Nephron progenitor cell (in vitro differentiated cells): ENCODE data around the gene OSTN.

Source experiments
- DNase-seq: peaks from one replicate; pipeline ENCODE4 v3.0.0; 2021
- H3K27ac Mint-ChIP-seq: 2 replicates; pipeline ENCODE4 v1.8.0; 2021; ENCODE audit warnings: mild to moderate bottlenecking, moderate library complexity, mixed read lengths
- H3K27me3 Mint-ChIP-seq: 2 replicates; pipeline ENCODE4 v1.8.0; 2021; ENCODE audit warnings: mild to moderate bottlenecking, low read depth, mixed read lengths; ENCODE audit not compliant: poor library complexity
- H3K36me3 Mint-ChIP-seq: 2 replicates; pipeline ENCODE4 v1.8.0; 2021; ENCODE audit warnings: low read depth, mixed read lengths
- H3K4me1 Mint-ChIP-seq: 2 replicates; pipeline ENCODE4 v1.8.0; 2021; ENCODE audit warnings: mixed read lengths
- H3K4me3 Mint-ChIP-seq: 2 replicates; pipeline ENCODE4 v1.8.0; 2021; ENCODE audit warnings: mild to moderate bottlenecking, moderate library complexity, mixed read lengths
- H3K9me3 Mint-ChIP-seq: 2 replicates; pipeline ENCODE4 v1.8.0; 2021; ENCODE audit warnings: mild to moderate bottlenecking, moderate library complexity, mixed read lengths
- TF ChIP-seq, protein P1 (sequence below): fragments of 200-600 bp; sonication (generic); IDR thresholded peaks from 2 replicates; pipeline ENCODE4 v1.5.0; 2021; ENCODE audit warnings: antibody characterized with exemption

OSTN gene

DNA sequence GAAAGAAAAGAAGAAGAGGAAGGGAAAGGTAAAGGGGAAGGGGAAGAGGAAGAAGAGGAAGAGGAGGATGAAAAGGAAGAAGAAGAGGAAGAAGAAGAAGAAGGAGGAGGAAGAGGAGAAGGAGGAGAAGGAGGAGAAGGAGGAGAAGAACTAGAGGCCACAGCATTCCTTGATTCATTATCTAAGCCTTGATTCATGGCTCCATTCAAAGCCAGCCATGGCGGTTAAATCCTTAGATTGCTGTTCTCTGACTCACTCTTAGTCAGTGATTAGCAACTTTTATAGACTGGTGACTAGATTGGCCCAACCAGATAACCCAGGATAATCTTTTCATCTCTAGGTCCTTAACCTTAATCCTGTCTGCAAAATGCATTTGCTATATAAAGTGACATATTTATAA is 47.6 kb downstream of the OSTN start:
- DNase-seq = no peak
- H3K27ac Mint-ChIP-seq = no peak overlapping the region
- H3K27me3 Mint-ChIP-seq = peaks cover 4% of the 10 kb centered on the region
- no peaks in the 10 kb centered on the region for H3K36me3 Mint-ChIP-seq
- TF ChIP-seq, protein P1, sequence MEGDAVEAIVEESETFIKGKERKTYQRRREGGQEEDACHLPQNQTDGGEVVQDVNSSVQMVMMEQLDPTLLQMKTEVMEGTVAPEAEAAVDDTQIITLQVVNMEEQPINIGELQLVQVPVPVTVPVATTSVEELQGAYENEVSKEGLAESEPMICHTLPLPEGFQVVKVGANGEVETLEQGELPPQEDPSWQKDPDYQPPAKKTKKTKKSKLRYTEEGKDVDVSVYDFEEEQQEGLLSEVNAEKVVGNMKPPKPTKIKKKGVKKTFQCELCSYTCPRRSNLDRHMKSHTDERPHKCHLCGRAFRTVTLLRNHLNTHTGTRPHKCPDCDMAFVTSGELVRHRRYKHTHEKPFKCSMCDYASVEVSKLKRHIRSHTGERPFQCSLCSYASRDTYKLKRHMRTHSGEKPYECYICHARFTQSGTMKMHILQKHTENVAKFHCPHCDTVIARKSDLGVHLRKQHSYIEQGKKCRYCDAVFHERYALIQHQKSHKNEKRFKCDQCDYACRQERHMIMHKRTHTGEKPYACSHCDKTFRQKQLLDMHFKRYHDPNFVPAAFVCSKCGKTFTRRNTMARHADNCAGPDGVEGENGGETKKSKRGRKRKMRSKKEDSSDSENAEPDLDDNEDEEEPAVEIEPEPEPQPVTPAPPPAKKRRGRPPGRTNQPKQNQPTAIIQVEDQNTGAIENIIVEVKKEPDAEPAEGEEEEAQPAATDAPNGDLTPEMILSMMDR = no peak
- H3K9me3 Mint-ChIP-seq = no peaks in the 10 kb centered on the region
- no peak overlapping the region for H3K4me3 Mint-ChIP-seq
- no peaks in the 10 kb centered on the region for H3K4me1 Mint-ChIP-seq

DNA sequence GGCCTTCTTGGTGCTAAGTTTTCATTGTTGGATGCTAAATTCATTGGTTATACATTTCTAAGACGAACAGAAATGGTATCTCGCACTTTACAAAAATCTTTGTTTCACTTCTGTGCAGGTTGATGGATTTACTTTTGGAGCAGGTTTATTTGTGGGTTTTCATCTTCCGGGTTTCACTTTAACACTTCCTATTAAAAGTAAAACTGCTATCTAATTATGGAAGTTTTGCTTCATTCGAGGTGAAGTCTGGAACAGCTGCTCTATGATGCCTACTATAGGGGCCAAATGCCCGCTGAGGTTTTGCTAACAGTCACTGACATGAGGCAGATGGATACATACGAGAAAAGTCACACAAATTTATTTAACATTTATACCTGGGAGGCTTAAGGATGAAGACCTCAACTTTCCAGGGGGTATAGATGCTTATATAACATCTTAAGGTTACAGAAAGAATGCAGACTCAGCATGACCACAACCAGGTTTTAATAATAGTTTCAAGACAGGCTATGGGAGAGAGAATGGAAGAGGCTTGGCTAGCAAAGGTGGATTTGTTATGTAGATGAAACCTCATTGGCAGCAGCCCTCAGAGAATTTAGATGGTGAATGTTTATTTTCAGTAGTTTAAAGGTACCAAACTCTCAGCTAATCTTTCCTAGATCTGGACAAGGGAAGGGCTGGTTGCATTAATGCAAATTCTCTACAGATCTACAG is 54.2 kb downstream of the OSTN start:
- H3K4me3 Mint-ChIP-seq = no peak overlapping the region
- H3K27me3 Mint-ChIP-seq = no peaks in the 10 kb centered on the region

DNA sequence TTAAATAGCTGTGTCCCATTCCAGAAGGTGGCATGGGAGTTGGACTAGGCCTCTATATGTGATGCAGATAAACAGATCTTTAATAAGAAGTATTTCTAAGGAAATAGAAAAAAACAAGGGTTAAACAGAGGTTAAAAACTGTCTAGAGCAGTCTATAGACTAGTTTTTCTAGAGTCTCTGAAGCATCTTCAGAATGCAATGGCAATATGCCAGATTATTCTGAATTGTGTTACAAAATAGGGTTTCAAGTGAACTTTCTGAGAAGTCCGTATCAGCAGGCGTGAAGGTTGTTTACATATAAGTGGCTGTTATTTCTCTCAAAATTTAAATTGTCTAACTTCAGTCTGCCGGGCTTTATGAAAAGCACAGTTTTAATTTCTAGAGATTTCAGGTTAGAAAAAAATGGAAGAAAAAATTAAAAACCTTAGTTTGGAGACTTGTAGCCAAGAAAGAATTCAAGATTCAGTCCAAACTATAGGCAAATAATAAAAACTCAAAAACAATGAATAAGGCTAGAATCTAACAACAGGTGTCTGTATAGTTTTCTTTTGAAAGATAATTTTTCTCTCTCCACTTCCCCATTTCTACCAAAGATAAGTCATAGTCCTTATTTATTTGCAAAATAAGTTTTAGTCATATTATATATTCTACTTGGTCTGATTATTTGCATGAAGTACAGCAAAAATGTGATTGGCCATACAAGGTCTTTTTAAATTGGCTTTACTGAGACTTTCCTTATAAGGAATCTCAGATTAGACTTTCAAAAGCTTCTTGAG is 55.2 kb downstream of the OSTN start:
- H3K9me3 Mint-ChIP-seq = no peaks in the 10 kb centered on the region
- H3K27ac Mint-ChIP-seq = no peak overlapping the region
- H3K4me1 Mint-ChIP-seq = peaks cover 5% of the 10 kb centered on the region
- H3K27me3 Mint-ChIP-seq = no peaks in the 10 kb centered on the region
- H3K36me3 Mint-ChIP-seq = no peaks in the 10 kb centered on the region
- TF ChIP-seq, protein P1 = no peak
- H3K4me3 Mint-ChIP-seq = no peak overlapping the region
- no peak for DNase-seq

More for the DNA sequence above, 54.2 kb downstream of the OSTN start:
- Mint-ChIP-seq H3K9me3 (no peaks in the 10 kb centered on the region), H3K4me1 (no peaks in the 10 kb centered on the region), H3K27ac (no peak overlapping the region), H3K36me3 (no peaks in the 10 kb centered on the region)
- TF ChIP-seq, protein P1 = no peak
- no peak for DNase-seq

DNA sequence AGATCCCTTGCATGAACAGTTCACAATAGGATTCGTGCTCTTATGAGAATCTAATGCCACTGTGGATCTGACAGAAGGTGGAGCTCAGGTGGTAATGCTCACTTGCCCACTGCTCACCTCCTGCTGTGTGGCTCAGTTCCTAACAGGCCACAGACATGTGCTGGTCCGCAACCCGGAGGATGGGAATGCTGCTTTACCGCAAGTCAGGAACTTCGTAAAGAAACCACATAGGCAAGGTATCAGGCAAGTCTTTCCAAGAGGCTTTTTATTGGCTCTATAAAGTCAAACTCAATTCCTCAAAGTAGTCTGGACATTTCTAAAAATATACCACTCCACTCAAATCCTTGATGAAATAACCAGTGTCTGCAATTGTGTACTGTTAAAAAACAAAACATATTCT is 56.1 kb downstream of the OSTN start:
- no peak for DNase-seq
- TF ChIP-seq, protein P1 = no peak
- Mint-ChIP-seq H3K4me3 (no peak overlapping the region), H3K4me1 (peaks cover 5% of the 10 kb centered on the region), H3K36me3 (no peaks in the 10 kb centered on the region), H3K9me3 (no peaks in the 10 kb centered on the region), H3K27me3 (no peaks in the 10 kb centered on the region), H3K27ac (no peak overlapping the region)

DNA sequence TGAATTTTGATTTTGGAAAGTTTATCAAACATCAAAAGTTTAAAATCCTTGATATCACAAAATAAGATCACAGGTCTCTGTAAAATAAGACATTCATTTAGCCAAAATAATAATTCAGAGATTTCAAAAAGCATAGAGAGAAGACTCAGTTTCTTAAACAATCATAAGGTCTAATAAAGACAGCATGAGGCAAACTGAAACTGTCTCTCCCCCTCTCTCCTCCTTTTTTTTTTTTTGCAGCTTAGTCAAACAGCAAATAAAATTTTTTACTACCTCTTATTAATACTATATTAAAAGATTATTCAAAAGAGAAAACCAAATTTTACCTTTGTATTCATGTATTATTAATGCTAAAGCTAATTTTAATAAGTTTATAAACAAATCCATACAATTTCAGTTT is 57.4 kb downstream of the OSTN start:
- no peaks in the 10 kb centered on the region for H3K27me3 Mint-ChIP-seq
- no peaks in the 10 kb centered on the region for H3K36me3 Mint-ChIP-seq
- peaks cover 16% of the 10 kb centered on the region for H3K4me1 Mint-ChIP-seq
- no peak overlapping the region for H3K27ac Mint-ChIP-seq
- H3K9me3 Mint-ChIP-seq = no peaks in the 10 kb centered on the region
- TF ChIP-seq, protein P1 = no peak
- no peak overlapping the region for H3K4me3 Mint-ChIP-seq
- DNase-seq = no peak

DNA sequence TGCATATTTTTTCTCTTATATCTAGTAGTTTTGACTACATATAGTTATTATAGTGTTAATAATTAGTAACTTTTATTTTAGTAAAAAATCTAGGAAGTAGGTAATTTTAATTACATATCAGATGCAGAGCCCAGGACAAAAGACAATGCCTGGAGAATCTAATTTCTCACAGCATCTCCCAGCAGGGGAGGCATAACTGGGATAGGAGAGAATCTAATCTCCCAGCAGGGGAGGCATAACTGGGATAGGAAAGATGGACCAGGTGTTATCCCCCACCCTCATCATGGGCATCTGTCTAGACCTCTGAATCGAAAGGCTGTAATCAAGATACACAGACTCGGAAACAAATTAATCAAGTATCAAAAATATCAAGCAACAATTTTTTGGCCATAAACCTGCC is 58.2 kb downstream of the OSTN start:
- no peaks in the 10 kb centered on the region for H3K9me3 Mint-ChIP-seq
- TF ChIP-seq, protein P1 = no peak
- H3K27me3 Mint-ChIP-seq = no peaks in the 10 kb centered on the region
- peaks cover 16% of the 10 kb centered on the region for H3K4me1 Mint-ChIP-seq
- no peak overlapping the region for H3K27ac Mint-ChIP-seq
- H3K36me3 Mint-ChIP-seq = no peaks in the 10 kb centered on the region
- no peak for DNase-seq
- H3K4me3 Mint-ChIP-seq = no peak overlapping the region
